ENCODE results near the gene ABI2. TPM values are rescaled to one million over a fixed set of nuclear protein-coding genes. Genes with fewer than 3 reads are reported as not detected.
"Not testable (repeated sequence)": the region's sequence is repeated elsewhere in the genome, so short reads cannot be mapped to it uniquely, and the experiment has no call there.

Gene ABI2
- total and polyA plus RNA-seq, 8 donors = 6.1 to 151 (median 14.4) TPM

DNA sequence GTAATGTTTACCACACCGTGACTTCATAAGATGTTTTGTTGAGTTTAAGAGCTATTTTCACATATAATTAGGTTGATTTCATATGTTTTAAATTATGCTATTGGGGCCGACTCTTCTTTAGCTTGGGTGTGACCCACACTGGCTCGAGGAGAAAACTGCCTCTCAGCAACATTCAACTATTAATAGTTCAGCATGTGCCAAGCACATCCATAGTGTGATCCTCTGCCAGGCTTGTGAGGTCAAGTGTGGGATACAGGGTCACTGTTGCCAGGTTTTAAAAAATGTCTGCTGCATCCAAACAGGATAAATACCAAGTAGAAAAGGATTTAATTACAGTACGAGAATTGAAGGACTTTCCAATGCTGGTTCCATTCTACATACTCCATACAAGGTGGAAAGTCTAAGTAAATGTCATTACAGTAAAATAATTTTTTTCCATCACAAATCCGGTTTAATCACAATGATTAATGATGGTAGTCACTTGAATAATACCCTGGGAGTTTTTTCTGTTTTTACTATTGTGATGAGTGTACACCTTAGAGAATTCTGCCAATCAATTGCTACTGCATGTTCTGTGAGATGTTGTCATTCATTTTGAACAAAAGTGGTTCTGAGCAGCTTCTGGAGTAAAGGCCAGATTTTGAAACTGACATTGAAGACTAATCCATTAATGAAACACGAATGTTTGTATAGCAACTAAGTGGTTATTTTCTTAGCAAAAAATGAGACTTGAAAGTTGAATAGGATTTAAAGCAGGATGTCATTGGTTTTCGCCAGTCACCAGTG is 84.5 kb downstream of the ABI2 start:
- H3K4me3 ChIP-seq = no peak overlapping the region
- 55 to 67% (median 65%) methylated on average over 7 of the region's 7 CpGs for WGBS, 5 donors
- H3K4me1 ChIP-seq = peaks cover 0 to 6% (median 0%) of the 10 kb centered on the region in 4 donors
- intact Hi-C loops (cut with DNase I; ENCODE audit: low total_unique reads) = no loop called here
- peaks cover under 1 to 60% (median 48%) of the 10 kb centered on the region in 4 donors for H3K36me3 ChIP-seq
- no peaks in the 10 kb centered on the region for H3K9me3 ChIP-seq
- H3K27ac ChIP-seq = no peak overlapping the region
- H3K27me3 ChIP-seq = no peaks in the 10 kb centered on the region
- no peak for DNase-seq
- TF ChIP-seq, protein P1, sequence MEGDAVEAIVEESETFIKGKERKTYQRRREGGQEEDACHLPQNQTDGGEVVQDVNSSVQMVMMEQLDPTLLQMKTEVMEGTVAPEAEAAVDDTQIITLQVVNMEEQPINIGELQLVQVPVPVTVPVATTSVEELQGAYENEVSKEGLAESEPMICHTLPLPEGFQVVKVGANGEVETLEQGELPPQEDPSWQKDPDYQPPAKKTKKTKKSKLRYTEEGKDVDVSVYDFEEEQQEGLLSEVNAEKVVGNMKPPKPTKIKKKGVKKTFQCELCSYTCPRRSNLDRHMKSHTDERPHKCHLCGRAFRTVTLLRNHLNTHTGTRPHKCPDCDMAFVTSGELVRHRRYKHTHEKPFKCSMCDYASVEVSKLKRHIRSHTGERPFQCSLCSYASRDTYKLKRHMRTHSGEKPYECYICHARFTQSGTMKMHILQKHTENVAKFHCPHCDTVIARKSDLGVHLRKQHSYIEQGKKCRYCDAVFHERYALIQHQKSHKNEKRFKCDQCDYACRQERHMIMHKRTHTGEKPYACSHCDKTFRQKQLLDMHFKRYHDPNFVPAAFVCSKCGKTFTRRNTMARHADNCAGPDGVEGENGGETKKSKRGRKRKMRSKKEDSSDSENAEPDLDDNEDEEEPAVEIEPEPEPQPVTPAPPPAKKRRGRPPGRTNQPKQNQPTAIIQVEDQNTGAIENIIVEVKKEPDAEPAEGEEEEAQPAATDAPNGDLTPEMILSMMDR (IDR thresholded peaks at IDR 0.05) = no peak
- TF ChIP-seq POLR2AphosphoS5 (IDR thresholded peaks at IDR 0.05) (no peak), POLR2A (IDR thresholded peaks at IDR 0.05) (no peak), EP300 (IDR thresholded peaks at IDR 0.05) (no peak)

DNA sequence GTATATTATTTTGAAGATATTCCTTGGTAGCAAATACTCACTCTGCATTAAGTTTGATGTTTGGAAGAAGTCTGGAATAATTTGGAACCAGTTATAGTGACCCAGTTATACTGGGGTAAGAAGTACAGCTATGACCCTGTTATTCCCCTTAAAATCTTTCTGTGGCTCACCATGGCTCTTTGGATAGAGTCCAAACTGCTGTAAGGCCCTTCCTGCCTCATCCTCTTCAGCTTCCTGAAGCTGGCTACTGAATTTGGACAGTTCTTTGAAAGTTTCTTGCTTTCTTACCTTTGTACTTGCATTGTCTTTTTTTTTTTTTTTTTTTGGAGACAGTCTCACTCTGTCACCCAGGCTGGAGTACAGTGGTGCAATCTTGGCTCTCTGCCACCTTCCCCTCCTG is 85.6 kb downstream of the ABI2 start:
- Histone ChIP-seq H3K4me3 (no peak overlapping the region), H3K36me3 (peaks cover 5 to 63% (median 51%) of the 10 kb centered on the region in 4 donors), H3K27ac (no peak overlapping the region), H3K9me3 (peaks cover 0 to 7% (median 0%) of the 10 kb centered on the region in 4 donors), H3K4me1 (peaks cover 0 to 6% (median 0%) of the 10 kb centered on the region in 4 donors), H3K27me3 (no peaks in the 10 kb centered on the region)
- DNase-seq = no peak
- TF ChIP-seq POLR2AphosphoS5 (IDR thresholded peaks at IDR 0.05) (no peak), POLR2A (IDR thresholded peaks at IDR 0.05) (no peak), EP300 (IDR thresholded peaks at IDR 0.05) (no peak)
- TF ChIP-seq, protein P1 (IDR thresholded peaks at IDR 0.05) = no peak
- intact Hi-C loops (cut with DNase I; ENCODE audit: low total_unique reads) = no loop called here

DNA sequence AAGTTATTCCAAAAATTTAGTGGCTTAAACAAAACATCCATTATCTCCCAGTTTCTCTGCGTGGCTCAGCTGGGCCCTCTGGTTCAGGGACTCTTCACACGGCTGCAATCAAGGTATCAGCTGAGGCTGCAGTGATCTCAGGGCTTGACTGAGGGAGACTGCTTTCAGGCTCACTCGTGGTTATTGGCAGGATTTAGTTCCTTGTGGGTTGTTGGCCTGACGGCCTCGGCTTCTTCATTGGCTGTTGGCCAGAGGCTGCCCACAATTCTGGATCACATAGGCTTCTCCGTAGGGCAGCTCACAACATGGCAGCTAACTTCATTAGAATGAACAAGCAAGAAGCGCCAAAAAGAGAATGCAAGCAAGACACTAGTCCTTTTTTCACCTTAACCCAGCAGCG is 90.1 kb downstream of the ABI2 start:
- intact Hi-C loops (cut with DNase I; ENCODE audit: low total_unique reads) = no loop called here
- no peaks in the 10 kb centered on the region for H3K27me3 ChIP-seq
- WGBS, 5 donors = 89 to 95% (median 95%) methylated on average over 8 of the region's 8 CpGs

DNA sequence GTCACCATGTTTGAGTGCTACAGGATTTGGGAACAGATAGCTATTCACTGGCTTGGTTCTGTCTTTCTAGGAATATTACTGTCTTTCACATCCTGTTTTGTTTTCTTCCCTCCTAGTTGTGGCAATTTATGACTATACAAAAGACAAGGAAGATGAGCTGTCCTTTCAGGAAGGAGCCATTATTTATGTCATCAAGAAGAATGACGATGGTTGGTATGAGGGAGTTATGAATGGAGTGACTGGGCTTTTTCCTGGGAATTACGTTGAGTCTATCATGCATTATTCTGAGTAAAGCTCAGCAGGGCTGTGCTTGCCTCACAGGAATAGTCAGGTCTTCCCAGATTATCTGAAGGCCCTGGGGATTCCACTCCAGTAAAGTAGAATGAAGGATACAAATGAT is 98.9 kb downstream of the ABI2 start:
- peaks cover 6 to 47% (median 31%) of the 10 kb centered on the region in 4 donors for H3K36me3 ChIP-seq
- no peak overlapping the region for H3K27ac ChIP-seq
- H3K4me1 ChIP-seq = no peaks in the 10 kb centered on the region
- H3K9me3 ChIP-seq = no peaks in the 10 kb centered on the region
- DNase-seq = no peak
- no peak overlapping the region for H3K4me3 ChIP-seq
- no peaks in the 10 kb centered on the region for H3K27me3 ChIP-seq
- WGBS, 5 donors = 82 to 93% (median 90%) methylated on average over 2 of the region's 2 CpGs
- intact Hi-C loops (cut with DNase I; ENCODE audit: low total_unique reads) = no loop called here
- TF ChIP-seq POLR2A (IDR thresholded peaks at IDR 0.05) = no peak
- TF ChIP-seq, protein P1 (IDR thresholded peaks at IDR 0.05) = no peak
- no peak for TF ChIP-seq POLR2AphosphoS5 (IDR thresholded peaks at IDR 0.05)
- no peak for TF ChIP-seq EP300 (IDR thresholded peaks at IDR 0.05)

More for the DNA sequence above, 90.1 kb downstream of the ABI2 start:
- TF ChIP-seq POLR2AphosphoS5 (IDR thresholded peaks at IDR 0.05) (no peak), POLR2A (IDR thresholded peaks at IDR 0.05) (no peak)
- TF ChIP-seq, protein P1 (IDR thresholded peaks at IDR 0.05) = no peak
- Histone ChIP-seq H3K4me3 (no peak overlapping the region), H3K9me3 (peaks cover 0 to 7% (median 0%) of the 10 kb centered on the region in 4 donors), H3K4me1 (no peaks in the 10 kb centered on the region), H3K27ac (no peak overlapping the region), H3K36me3 (peaks cover 10 to 64% (median 55%) of the 10 kb centered on the region in 4 donors)
- no peak for DNase-seq

DNA sequence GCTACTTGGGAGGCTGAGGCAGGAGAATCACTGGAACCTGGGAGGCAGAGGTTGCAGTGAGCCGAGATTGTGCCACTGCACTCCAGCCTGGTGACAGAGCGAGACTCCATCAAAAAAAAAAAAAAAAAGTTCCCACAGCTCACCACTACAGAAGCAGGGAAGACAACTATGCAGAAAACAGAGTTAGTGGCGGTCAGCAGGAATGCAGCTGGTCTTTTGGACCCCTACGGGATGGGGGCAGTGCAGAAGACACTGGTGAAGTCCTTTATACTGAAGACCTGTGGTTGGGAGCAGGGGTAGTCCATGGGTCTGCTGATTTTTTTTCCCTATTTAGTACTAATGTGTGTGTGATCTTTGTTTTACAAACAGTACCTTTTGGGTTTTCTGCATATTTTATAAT is 101.4 kb downstream of the ABI2 start:
- 95 to 99% (median 97%) methylated on average over 3 to 4 of the region's 4 CpGs for WGBS, 5 donors
- H3K4me3 ChIP-seq; DNase-seq; intact Hi-C loops (cut with DNase I; ENCODE audit: low total_unique reads); H3K27me3 ChIP-seq; H3K4me1 ChIP-seq; H3K27ac ChIP-seq; H3K9me3 ChIP-seq: not testable (repeated sequence)
- peaks cover 6 to 25% (median 18%) of the 10 kb centered on the region in 4 donors for H3K36me3 ChIP-seq
